NCI-H1436 treated with DMSO at 0.1 percent for 48 hours (cell line): ENCODE results near the gene MARCKS.

Source experiments
- DNase-seq: peaks from one replicate; lab custom pipeline; 2025; lab: John Stamatoyannopoulos, UW

MARCKS gene

GRCh38 chr6:113853252-113853651 is 3.9 kb upstream of the MARCKS start:
- no peak for DNase-seq

- DNase-seq: peak; percentile 87
These were observed 2.3 kb upstream of the MARCKS start for GRCh38 chr6:113854531-113855499.

GRCh38 chr6:113855500-113856374 is 1.4 kb upstream of the MARCKS start:
- DNase-seq: no peak

- no peak for DNase-seq
These were observed 845 bp upstream of the MARCKS start for GRCh38 chr6:113856375-113856624.

GRCh38 chr6:113857556-113858479 is 673 bp downstream of the MARCKS start:
- no peak for DNase-seq

- peak; percentile 70 for DNase-seq
These were observed 1.6 kb downstream of the MARCKS start for GRCh38 chr6:113858480-113859348.

GRCh38 chr6:113859349-113860180 is 2.4 kb downstream of the MARCKS start:
- no peak for DNase-seq

GRCh38 chr6:113860181-113860955 is 3.2 kb downstream of the MARCKS start:
- no peak for DNase-seq

GRCh38 chr6:113862112-113862511 is 5.0 kb downstream of the MARCKS start:
- no peak for DNase-seq

GRCh38 chr6:113870917-113871316 is 13.8 kb downstream of the MARCKS start:
- DNase-seq: no peak

GRCh38 chr6:113871975-113872374 is 14.8 kb downstream of the MARCKS start:
- no peak for DNase-seq

GRCh38 chr6:113873043-113873667 is 16.0 kb downstream of the MARCKS start:
- DNase-seq: no peak

- no peak for DNase-seq
These were observed 18.3 kb downstream of the MARCKS start for GRCh38 chr6:113875470-113875869.

- DNase-seq: no peak
These were observed 19.6 kb downstream of the MARCKS start for GRCh38 chr6:113876695-113877094.

- peak; percentile 48 for DNase-seq
These were observed 22.3 kb downstream of the MARCKS start for GRCh38 chr6:113879186-113880096.

GRCh38 chr6:113881478-113881980 is 24.4 kb downstream of the MARCKS start:
- DNase-seq: no peak

- no peak for DNase-seq
These were observed 25.3 kb downstream of the MARCKS start for GRCh38 chr6:113882336-113883022.
